ENCODE data around the gene RAF1. TPM values are rescaled to one million over a fixed set of nuclear protein-coding genes. Genes with fewer than 3 reads are reported as not detected.
A peak's percentile ranks its signal among the peaks of the same experiment; 100 is the strongest.
"Not testable (repeated sequence)": the region's sequence is repeated elsewhere in the genome, so short reads cannot be mapped to it uniquely, and the experiment has no call there.

Gene RAF1
- polyA plus RNA-seq, 4 donors = 47.9 to 84.3 (median 70.5) TPM

- 89 to 91% (median 90%) methylated on average over 12 of the region's 12 CpGs for WGBS, 3 donors
- FAIRE-seq; H3K4me3 ChIP-seq (ENCODE audit: low read depth in 1 of 3, low read length in 3 of 3); H3K4me1 ChIP-seq (ENCODE audit: control insufficient read depth in 3 of 3, insufficient read depth in 2 of 3, low read depth in 1 of 3, low read length in 2 of 3); H3K27ac ChIP-seq (ENCODE audit: low read depth in 1 of 3, low read length in 2 of 3); H3K9me3 ChIP-seq (ENCODE audit: control insufficient read depth in 2 of 2, insufficient read depth in 1 of 2, low read depth in 1 of 2, low read length in 1 of 2); DNase-seq; H3K27me3 ChIP-seq (ENCODE audit: control insufficient read depth in 3 of 3, insufficient read depth in 3 of 3, low read length in 3 of 3): not testable (repeated sequence)
- H3K36me3 ChIP-seq (ENCODE audit: control insufficient read depth in 3 of 3, insufficient read depth in 2 of 3, low read depth in 1 of 3, low read length in 3 of 3) = peaks cover 0 to 13% (median 3%) of the 10 kb centered on the region in 3 donors
Observed at GRCh38 chr3:12543497-12543896, 120.4 kb downstream of the RAF1 start.

GRCh38 chr3:12541625-12542024 is 122.3 kb downstream of the RAF1 start:
- Histone ChIP-seq H3K4me1 (ENCODE audit: control insufficient read depth in 3 of 3, insufficient read depth in 2 of 3, low read depth in 1 of 3, low read length in 2 of 3) (no peaks in the 10 kb centered on the region), H3K27ac (ENCODE audit: low read depth in 1 of 3, low read length in 2 of 3) (no peak overlapping the region), H3K4me3 (ENCODE audit: low read depth in 1 of 3, low read length in 3 of 3) (no peak overlapping the region), H3K36me3 (ENCODE audit: control insufficient read depth in 3 of 3, insufficient read depth in 2 of 3, low read depth in 1 of 3, low read length in 3 of 3) (peaks cover 0 to 13% (median 3%) of the 10 kb centered on the region in 3 donors), H3K9me3 (ENCODE audit: control insufficient read depth in 2 of 2, insufficient read depth in 1 of 2, low read depth in 1 of 2, low read length in 1 of 2) (no peaks in the 10 kb centered on the region), H3K27me3 (ENCODE audit: control insufficient read depth in 3 of 3, insufficient read depth in 3 of 3, low read length in 3 of 3) (no peaks in the 10 kb centered on the region)
- no peak for FAIRE-seq
- peak in 1 of 2 donors; percentile 36 for DNase-seq
- 72 to 74% (median 74%) methylated on average over 8 of the region's 8 CpGs for WGBS, 3 donors

GRCh38 chr3:12536423-12536822 is 127.5 kb downstream of the RAF1 start:
- no peaks in the 10 kb centered on the region for H3K27me3 ChIP-seq (ENCODE audit: control insufficient read depth in 3 of 3, insufficient read depth in 3 of 3, low read length in 3 of 3)
- H3K36me3 ChIP-seq (ENCODE audit: control insufficient read depth in 3 of 3, insufficient read depth in 2 of 3, low read depth in 1 of 3, low read length in 3 of 3) = peaks cover 0 to 27% (median 0%) of the 10 kb centered on the region in 3 donors
- no peak overlapping the region for H3K4me3 ChIP-seq (ENCODE audit: low read depth in 1 of 3, low read length in 3 of 3)
- 92 to 99% (median 93%) methylated on average over 6 of the region's 6 CpGs for WGBS, 3 donors
- DNase-seq (peak in 1 of 2 donors; percentile 9), FAIRE-seq (no peak)
- no peaks in the 10 kb centered on the region for H3K4me1 ChIP-seq (ENCODE audit: control insufficient read depth in 3 of 3, insufficient read depth in 2 of 3, low read depth in 1 of 3, low read length in 2 of 3)
- H3K9me3 ChIP-seq (ENCODE audit: control insufficient read depth in 2 of 2, insufficient read depth in 1 of 2, low read depth in 1 of 2, low read length in 1 of 2) = no peaks in the 10 kb centered on the region
- no peak overlapping the region for H3K27ac ChIP-seq (ENCODE audit: low read depth in 1 of 3, low read length in 2 of 3)

Other genes starting within 250 kb of the RAF1 start
- 10 to 100 TPM in 2 of 4 donors, 1 to 10 TPM in 2; 4.6 to 14.8 (median 8.5) TPM for gene TSEN2, start 179.6 kb downstream of the RAF1 start, polyA plus RNA-seq
- gene MKRN2OS, start 118.6 kb downstream of the RAF1 start, polyA plus RNA-seq = 10 to 100 TPM in 2 of 4 donors, 1 to 10 TPM in 2; 7.6 to 23.9 (median 9.0) TPM
- 10 to 100 TPM; 12.7 to 34.3 (median 14.6) TPM for gene MKRN2, start 107.0 kb downstream of the RAF1 start, polyA plus RNA-seq
- gene TMEM40, start 95.1 kb upstream of the RAF1 start, polyA plus RNA-seq = under 1 TPM in 2 of 4 donors, not detected in 2; 0.07 to 0.25 TPM
- gene CAND2, start 132.6 kb upstream of the RAF1 start, polyA plus RNA-seq = 1 to 10 TPM in 2 of 4 donors, under 1 TPM in 1, not detected in 1; 0.27 to 1.5 (median 1.3) TPM
- 1,000 to 10,000 TPM; 1,296 to 2,718 (median 2,420) TPM for gene RPL32, start 177.4 kb upstream of the RAF1 start, polyA plus RNA-seq